ENCODE measurements around the gene LTF. TPM values are rescaled to one million over a fixed set of nuclear protein-coding genes. Genes with fewer than 3 reads are reported as not detected.

The LTF gene
- total RNA-seq, 1 experiment from 2014 or later, result not detected

DNA sequence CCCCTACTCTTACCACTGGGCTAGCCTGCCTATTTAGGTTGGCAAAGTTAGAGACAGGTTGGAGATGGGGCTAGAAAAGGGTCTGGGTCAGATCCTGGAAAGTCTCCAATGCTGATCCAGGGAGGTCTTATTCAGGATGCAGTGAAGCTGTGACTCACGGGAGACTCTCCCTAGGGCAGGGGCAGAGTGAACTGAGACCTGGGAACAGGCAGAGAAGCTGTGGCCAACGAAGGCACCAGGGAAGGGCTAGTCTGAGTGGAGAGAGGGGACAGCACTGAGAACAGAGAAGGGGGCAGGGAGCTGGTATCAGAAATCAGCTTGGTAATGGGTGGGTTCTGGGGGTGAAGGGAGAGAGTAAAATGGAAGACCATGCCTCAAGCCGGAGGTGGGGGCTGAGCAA is 2.2 kb downstream of the LTF start:
- ChIA-PET CTCF (interaction anchor here (1.1 to 2.3 kb wide), 4 partner anchors 13 to 167 kb away, joined by 6 to 12 read pairs (median 10); no protein-coding TSS in a partner anchor), POLR2A (no interaction called here), RAD21 (ENCODE audit: low non-redundant PET in 1 of 2, low total read pairs in 2 of 2, uncharacterized antibody in 2 of 2, unreplicated experiment in 2 of 2) (interaction anchor here in 1 of 2 experiments (0.6 kb wide), 1 partner anchor 124 kb away, joined by 3 read pairs; no protein-coding TSS in a partner anchor)
- Histone ChIP-seq H3K27me3 (ENCODE audit: insufficient read depth, low read length) (peaks cover 16% of the 10 kb centered on the region), H3K9me2 (ENCODE audit: insufficient read depth) (no peaks in the 10 kb centered on the region), H3K36me3 (ENCODE audit: control insufficient read depth in 1 of 2, insufficient read depth in 2 of 2, low read length in 2 of 2) (no peaks in the 10 kb centered on the region), H4K20me1 (ENCODE audit: insufficient read depth) (no peaks in the 10 kb centered on the region), H2AFZ (ENCODE audit: low read depth, low read length, poor library complexity, severe bottlenecking) (no peak overlapping the region), H3K4me1 (ENCODE audit: control insufficient read depth in 1 of 2, insufficient read depth in 2 of 2, low read length in 2 of 2) (no peaks in the 10 kb centered on the region; a peak in 1 of 4 replicates), H3K27ac (ENCODE audit: low read depth, low read length) (no peak overlapping the region), H3K9ac (ENCODE audit: low read length) (no peak overlapping the region), H3K4me2 (ENCODE audit: low read length) (no peak overlapping the region), H3K4me3 (replicated peaks in 1 of 2; ENCODE audit: low read depth in 1 of 2, low read length in 2 of 2) (no peak overlapping the region), H3K79me2 (ENCODE audit: insufficient read depth, low read length) (no peaks in the 10 kb centered on the region), H3K9me3 (ENCODE audit: control insufficient read depth in 1 of 2, insufficient read depth in 1 of 2, low read depth in 1 of 2, low read length in 2 of 2) (no peaks in the 10 kb centered on the region)
- ATAC-seq (peak; percentile 30; the same call in 1 of the 2 replicates), DNase-seq (ENCODE audit: low read depth, low spot score) (no peak)
- intact Hi-C loops (cut with micrococcal nuclease), result no loop called here
- no TSS peak for BruUV-seq (replicated peaks)
- TF ChIP-seq SIN3A (IDR thresholded peaks at IDR 0.05; ENCODE audit: low read depth) (no peak), EGR1 (IDR thresholded peaks at IDR 0.05; ENCODE audit: low read depth) (no peak), ELF1 (IDR thresholded peaks at IDR 0.05; ENCODE audit: borderline replicate concordance, low read depth) (no peak), ZFX (IDR thresholded peaks at IDR 0.05) (no peak), SRF (IDR thresholded peaks at IDR 0.05; ENCODE audit: low read depth) (no peak), EZH2phosphoT487 (IDR thresholded peaks at IDR 0.05; ENCODE audit: borderline replicate concordance) (no peak), ZNF274 (IDR thresholded peaks at IDR 0.05; ENCODE audit: low read depth, low read length) (no peak), POLR2AphosphoS5 (IDR thresholded peaks at IDR 0.05; ENCODE audit: low read depth, low read length) (no peak), POLR2A (IDR thresholded peaks at IDR 0.05; ENCODE audit: borderline replicate concordance, extremely low read depth, insufficient read depth, insufficient read length) (no peak), REST (IDR thresholded peaks at IDR 0.05; ENCODE audit: low read depth) (no peak)
- TF ChIP-seq, protein P1, sequence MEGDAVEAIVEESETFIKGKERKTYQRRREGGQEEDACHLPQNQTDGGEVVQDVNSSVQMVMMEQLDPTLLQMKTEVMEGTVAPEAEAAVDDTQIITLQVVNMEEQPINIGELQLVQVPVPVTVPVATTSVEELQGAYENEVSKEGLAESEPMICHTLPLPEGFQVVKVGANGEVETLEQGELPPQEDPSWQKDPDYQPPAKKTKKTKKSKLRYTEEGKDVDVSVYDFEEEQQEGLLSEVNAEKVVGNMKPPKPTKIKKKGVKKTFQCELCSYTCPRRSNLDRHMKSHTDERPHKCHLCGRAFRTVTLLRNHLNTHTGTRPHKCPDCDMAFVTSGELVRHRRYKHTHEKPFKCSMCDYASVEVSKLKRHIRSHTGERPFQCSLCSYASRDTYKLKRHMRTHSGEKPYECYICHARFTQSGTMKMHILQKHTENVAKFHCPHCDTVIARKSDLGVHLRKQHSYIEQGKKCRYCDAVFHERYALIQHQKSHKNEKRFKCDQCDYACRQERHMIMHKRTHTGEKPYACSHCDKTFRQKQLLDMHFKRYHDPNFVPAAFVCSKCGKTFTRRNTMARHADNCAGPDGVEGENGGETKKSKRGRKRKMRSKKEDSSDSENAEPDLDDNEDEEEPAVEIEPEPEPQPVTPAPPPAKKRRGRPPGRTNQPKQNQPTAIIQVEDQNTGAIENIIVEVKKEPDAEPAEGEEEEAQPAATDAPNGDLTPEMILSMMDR (IDR thresholded peaks at IDR 0.05 in 2 of 3, conservative IDR thresholded peaks at IDR 0.05 in 1 of 3; ENCODE audit: borderline replicate concordance in 1 of 3, insufficient read depth in 1 of 3, low read depth in 2 of 3, low read length in 2 of 3), result no peak
- TF ChIP-seq, protein P2, sequence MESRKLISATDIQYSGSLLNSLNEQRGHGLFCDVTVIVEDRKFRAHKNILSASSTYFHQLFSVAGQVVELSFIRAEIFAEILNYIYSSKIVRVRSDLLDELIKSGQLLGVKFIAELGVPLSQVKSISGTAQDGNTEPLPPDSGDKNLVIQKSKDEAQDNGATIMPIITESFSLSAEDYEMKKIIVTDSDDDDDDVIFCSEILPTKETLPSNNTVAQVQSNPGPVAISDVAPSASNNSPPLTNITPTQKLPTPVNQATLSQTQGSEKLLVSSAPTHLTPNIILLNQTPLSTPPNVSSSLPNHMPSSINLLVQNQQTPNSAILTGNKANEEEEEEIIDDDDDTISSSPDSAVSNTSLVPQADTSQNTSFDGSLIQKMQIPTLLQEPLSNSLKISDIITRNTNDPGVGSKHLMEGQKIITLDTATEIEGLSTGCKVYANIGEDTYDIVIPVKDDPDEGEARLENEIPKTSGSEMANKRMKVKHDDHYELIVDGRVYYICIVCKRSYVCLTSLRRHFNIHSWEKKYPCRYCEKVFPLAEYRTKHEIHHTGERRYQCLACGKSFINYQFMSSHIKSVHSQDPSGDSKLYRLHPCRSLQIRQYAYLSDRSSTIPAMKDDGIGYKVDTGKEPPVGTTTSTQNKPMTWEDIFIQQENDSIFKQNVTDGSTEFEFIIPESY (IDR thresholded peaks at IDR 0.05; ENCODE audit: extremely low read depth, insufficient replicate concordance, low read length), result no peak
- TF ChIP-seq, protein P3, sequence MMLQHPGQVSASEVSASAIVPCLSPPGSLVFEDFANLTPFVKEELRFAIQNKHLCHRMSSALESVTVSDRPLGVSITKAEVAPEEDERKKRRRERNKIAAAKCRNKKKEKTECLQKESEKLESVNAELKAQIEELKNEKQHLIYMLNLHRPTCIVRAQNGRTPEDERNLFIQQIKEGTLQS (IDR thresholded peaks at IDR 0.05), result no peak
